ENCODE results near the gene COL9A2. TPM values are rescaled to one million over a fixed set of nuclear protein-coding genes. Genes with fewer than 3 reads are reported as not detected.

Gene COL9A2
- total RNA-seq, 1 experiment from 2014 or later, result 0.23 TPM

- no peaks in the 10 kb centered on the region for H3K36me3 ChIP-seq (ENCODE audit: control insufficient read depth, insufficient read depth, low read length)
- H3K9me3 ChIP-seq, result no peaks in the 10 kb centered on the region
- no peak overlapping the region for H3K4me3 Mint-ChIP-seq (ENCODE audit: unreplicated experiment)
- no TSS peak for BruUV-seq (replicated peaks)
- H3K9me3 Mint-ChIP-seq (ENCODE audit: unreplicated experiment), result no peaks in the 10 kb centered on the region
- H3K27me3 ChIP-seq (replicated peaks; ENCODE audit: control insufficient read depth, insufficient read depth, low read length), result no peaks in the 10 kb centered on the region
- H3K4me1 Mint-ChIP-seq (ENCODE audit: low read depth, unreplicated experiment), result no peaks in the 10 kb centered on the region
- H3K36me3 Mint-ChIP-seq (ENCODE audit: insufficient read depth, unreplicated experiment), result no peaks in the 10 kb centered on the region
- H3K27ac Mint-ChIP-seq (ENCODE audit: unreplicated experiment), result no peak overlapping the region
- ChIA-PET CTCF (no interaction called here), POLR2A (no interaction called here)
- no peak for DNase-seq
- no peak overlapping the region for H3K4me3 ChIP-seq (ENCODE audit: low read depth, low read length)
- intact Hi-C loops (cut with micrococcal nuclease; ENCODE audit: unreplicated experiment), result no loop called here
- no peak for TF ChIP-seq CTCF (IDR thresholded peaks at IDR 0.05; ENCODE audit: insufficient read depth in 1 of 2, low read depth in 1 of 2, low read length in 1 of 2, severe bottlenecking in 1 of 2, unreplicated experiment in 1 of 2)
- H3K27me3 Mint-ChIP-seq (ENCODE audit: insufficient read depth, unreplicated experiment), result no peaks in the 10 kb centered on the region
- H3K4me1 ChIP-seq, result no peaks in the 10 kb centered on the region
Observed at GRCh38 chr1:40353082-40353481, 36.0 kb upstream of the COL9A2 start.

GRCh38 chr1:40352126-40352525 is 35.0 kb upstream of the COL9A2 start:
- Mint-ChIP-seq H3K9me3 (ENCODE audit: unreplicated experiment) (no peaks in the 10 kb centered on the region), H3K4me3 (ENCODE audit: unreplicated experiment) (no peak overlapping the region), H3K4me1 (ENCODE audit: low read depth, unreplicated experiment) (no peaks in the 10 kb centered on the region), H3K27ac (ENCODE audit: unreplicated experiment) (no peak overlapping the region), H3K36me3 (ENCODE audit: insufficient read depth, unreplicated experiment) (no peaks in the 10 kb centered on the region), H3K27me3 (ENCODE audit: insufficient read depth, unreplicated experiment) (no peaks in the 10 kb centered on the region)
- Histone ChIP-seq H3K9me3 (no peaks in the 10 kb centered on the region), H3K4me3 (ENCODE audit: low read depth, low read length) (no peak overlapping the region), H3K27me3 (replicated peaks; ENCODE audit: control insufficient read depth, insufficient read depth, low read length) (no peaks in the 10 kb centered on the region), H3K4me1 (no peaks in the 10 kb centered on the region), H3K36me3 (ENCODE audit: control insufficient read depth, insufficient read depth, low read length) (no peaks in the 10 kb centered on the region)
- no TSS peak for BruUV-seq (replicated peaks)
- ChIA-PET CTCF (interaction anchor here (1.3 kb wide), 1 partner anchor 14 kb away, joined by 4 read pairs; no protein-coding TSS in a partner anchor), POLR2A (no interaction called here)
- intact Hi-C loops (cut with micrococcal nuclease; ENCODE audit: unreplicated experiment), result no loop called here
- no peak for DNase-seq
- TF ChIP-seq CTCF (IDR thresholded peaks at IDR 0.05; ENCODE audit: insufficient read depth in 1 of 2, low read depth in 1 of 2, low read length in 1 of 2, severe bottlenecking in 1 of 2, unreplicated experiment in 1 of 2), result no peak

DNA sequence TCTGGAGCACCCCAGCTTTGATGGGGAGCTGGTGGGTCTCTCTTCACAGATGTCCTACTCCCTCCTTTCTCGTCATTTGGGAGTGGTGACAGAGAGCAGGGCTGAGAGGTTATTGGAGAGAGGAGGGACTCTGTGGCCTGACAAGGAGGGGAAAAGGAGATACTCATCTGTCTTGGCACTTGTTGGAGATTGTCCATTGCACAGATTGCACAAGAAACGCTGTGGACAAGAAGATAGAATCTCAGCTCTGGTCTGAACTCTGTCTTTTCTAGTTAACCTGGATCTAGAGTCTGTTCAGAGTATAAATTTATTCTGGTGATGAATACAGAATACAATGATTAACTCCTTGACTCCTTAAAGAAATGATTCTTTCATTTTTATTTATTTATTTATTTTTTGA is 34.0 kb upstream of the COL9A2 start:
- intact Hi-C loops (cut with micrococcal nuclease; ENCODE audit: unreplicated experiment), result no loop called here
- no peaks in the 10 kb centered on the region for H3K36me3 Mint-ChIP-seq (ENCODE audit: insufficient read depth, unreplicated experiment)
- H3K4me3 Mint-ChIP-seq (ENCODE audit: unreplicated experiment), result no peak overlapping the region
- H3K9me3 ChIP-seq, result no peaks in the 10 kb centered on the region
- no peaks in the 10 kb centered on the region for H3K27me3 ChIP-seq (replicated peaks; ENCODE audit: control insufficient read depth, insufficient read depth, low read length)
- H3K4me1 ChIP-seq, result no peaks in the 10 kb centered on the region
- BruUV-seq (replicated peaks), result no TSS peak
- H3K9me3 Mint-ChIP-seq (ENCODE audit: unreplicated experiment), result no peaks in the 10 kb centered on the region
- DNase-seq, result no peak
- H3K36me3 ChIP-seq (ENCODE audit: control insufficient read depth, insufficient read depth, low read length), result no peaks in the 10 kb centered on the region
- CTCF ChIA-PET, result no interaction called here
- POLR2A ChIA-PET, result no interaction called here
- no peaks in the 10 kb centered on the region for H3K4me1 Mint-ChIP-seq (ENCODE audit: low read depth, unreplicated experiment)
- no peak overlapping the region for H3K4me3 ChIP-seq (ENCODE audit: low read depth, low read length)
- no peak overlapping the region for H3K27ac Mint-ChIP-seq (ENCODE audit: unreplicated experiment)
- H3K27me3 Mint-ChIP-seq (ENCODE audit: insufficient read depth, unreplicated experiment), result no peaks in the 10 kb centered on the region
- TF ChIP-seq CTCF (IDR thresholded peaks at IDR 0.05; ENCODE audit: insufficient read depth in 1 of 2, low read depth in 1 of 2, low read length in 1 of 2, severe bottlenecking in 1 of 2, unreplicated experiment in 1 of 2), result no peak

Data from Caco-2 (cell line).